ENCODE results near the gene WNT3A. TPM values are rescaled to one million over a fixed set of nuclear protein-coding genes. Genes with fewer than 3 reads are reported as not detected.

Gene WNT3A
- total RNA-seq, 1 experiment from 2014 or later, result not detected

DNA sequence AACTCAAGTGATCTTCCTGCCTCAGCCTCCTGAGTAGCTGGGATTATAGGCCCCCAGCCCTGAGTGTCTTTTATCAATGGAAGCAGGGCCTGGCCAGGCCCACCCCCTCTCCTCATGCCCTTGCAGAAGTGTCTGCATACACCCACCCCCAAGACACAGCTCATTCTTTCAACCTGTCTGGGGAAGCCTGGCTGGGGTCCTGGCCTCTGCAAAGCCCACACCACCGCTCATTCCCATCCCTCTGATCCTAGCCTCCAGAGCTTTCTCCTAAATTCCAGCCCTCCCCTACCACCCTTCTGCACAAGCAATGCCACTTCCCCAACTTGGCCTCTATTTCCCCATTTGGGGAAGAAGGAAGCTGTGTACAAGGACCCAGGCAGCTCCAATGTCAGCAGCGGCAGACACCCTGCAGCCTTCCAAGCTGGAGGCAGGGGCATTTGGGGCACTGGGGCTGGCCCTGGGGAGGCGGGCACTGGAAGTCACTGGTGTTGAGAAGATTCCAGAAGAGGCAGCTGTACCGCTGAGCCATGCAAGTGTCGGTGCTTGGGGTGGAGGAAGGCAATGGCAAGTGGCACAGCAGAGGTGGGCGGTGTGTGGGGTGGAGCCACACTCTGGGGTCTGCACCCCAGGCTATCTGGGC is 42.0 kb downstream of the WNT3A start:
- DNase-seq (ENCODE audit: low read depth), result no peak

DNA sequence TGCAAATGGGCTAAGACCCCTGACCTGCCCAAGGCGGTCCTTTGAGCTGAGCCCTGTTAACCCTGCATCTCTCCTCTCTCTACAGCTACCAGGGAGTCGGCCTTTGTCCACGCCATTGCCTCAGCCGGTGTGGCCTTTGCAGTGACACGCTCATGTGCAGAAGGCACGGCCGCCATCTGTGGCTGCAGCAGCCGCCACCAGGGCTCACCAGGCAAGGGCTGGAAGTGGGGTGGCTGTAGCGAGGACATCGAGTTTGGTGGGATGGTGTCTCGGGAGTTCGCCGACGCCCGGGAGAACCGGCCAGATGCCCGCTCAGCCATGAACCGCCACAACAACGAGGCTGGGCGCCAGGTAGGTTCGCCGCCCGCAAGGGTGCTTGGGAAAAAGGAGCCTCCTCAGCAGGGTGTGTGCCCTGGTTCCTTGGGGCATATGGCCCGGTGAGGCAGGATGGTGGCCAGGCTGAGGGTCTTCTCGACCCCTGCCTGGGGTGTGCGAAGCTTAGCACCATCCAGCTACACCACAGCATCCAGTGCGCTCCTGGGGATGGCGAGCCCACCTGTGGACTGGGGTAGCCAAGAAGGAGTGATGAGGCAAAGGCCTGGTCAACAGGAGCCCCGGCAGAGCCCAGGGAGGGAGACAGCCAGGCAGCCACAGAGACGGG is 43.9 kb downstream of the WNT3A start:
- DNase-seq (ENCODE audit: low read depth), result no peak

DNA sequence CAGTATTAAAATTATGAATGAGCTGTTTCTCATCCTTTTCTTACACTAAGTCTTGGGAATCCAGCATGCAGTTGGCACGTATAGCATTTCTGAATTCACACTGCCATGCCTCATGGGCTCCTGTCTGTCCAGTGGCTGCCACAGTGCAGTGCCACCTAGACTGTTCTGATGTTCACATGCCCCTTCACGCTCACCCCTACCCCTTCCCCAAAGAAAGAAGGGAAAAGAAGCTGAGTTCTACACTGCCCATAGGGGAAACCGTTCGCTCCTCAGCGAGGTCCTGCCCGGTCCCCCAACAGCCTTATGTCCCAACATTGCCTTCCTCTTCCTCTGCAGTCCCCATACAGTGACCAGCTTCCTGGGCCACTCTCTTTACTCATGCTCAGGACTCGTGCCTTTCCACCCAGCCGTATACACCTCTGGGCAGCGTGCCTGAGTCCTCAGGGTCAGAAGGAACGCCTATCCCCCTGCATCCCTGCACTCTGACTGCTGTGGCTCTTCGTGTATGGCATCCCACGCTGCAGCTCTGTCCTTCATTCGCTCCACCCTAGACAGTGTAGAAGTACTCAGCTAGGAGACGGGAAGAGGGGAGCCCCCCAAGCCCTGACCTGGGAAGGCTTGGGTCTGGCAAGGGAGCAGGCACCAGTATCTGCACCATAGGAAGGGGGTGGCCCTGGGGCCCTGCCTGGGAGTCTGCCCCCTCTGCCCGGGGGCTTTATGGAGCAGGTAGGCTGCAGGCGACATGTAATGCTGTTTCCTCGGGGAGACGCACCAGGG is 51.6 kb downstream of the WNT3A start:
- DNase-seq (ENCODE audit: low read depth), result no peak

DNA sequence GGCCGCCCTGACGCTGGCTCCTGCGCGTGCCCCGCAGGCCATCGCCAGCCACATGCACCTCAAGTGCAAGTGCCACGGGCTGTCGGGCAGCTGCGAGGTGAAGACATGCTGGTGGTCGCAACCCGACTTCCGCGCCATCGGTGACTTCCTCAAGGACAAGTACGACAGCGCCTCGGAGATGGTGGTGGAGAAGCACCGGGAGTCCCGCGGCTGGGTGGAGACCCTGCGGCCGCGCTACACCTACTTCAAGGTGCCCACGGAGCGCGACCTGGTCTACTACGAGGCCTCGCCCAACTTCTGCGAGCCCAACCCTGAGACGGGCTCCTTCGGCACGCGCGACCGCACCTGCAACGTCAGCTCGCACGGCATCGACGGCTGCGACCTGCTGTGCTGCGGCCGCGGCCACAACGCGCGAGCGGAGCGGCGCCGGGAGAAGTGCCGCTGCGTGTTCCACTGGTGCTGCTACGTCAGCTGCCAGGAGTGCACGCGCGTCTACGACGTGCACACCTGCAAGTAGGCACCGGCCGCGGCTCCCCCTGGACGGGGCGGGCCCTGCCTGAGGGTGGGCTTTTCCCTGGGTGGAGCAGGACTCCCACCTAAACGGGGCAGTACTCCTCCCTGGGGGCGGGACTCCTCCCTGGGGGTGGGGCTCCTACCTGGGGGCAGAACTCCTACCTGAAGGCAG is 52.3 kb downstream of the WNT3A start:
- DNase-seq (ENCODE audit: low read depth), result no peak

DNA sequence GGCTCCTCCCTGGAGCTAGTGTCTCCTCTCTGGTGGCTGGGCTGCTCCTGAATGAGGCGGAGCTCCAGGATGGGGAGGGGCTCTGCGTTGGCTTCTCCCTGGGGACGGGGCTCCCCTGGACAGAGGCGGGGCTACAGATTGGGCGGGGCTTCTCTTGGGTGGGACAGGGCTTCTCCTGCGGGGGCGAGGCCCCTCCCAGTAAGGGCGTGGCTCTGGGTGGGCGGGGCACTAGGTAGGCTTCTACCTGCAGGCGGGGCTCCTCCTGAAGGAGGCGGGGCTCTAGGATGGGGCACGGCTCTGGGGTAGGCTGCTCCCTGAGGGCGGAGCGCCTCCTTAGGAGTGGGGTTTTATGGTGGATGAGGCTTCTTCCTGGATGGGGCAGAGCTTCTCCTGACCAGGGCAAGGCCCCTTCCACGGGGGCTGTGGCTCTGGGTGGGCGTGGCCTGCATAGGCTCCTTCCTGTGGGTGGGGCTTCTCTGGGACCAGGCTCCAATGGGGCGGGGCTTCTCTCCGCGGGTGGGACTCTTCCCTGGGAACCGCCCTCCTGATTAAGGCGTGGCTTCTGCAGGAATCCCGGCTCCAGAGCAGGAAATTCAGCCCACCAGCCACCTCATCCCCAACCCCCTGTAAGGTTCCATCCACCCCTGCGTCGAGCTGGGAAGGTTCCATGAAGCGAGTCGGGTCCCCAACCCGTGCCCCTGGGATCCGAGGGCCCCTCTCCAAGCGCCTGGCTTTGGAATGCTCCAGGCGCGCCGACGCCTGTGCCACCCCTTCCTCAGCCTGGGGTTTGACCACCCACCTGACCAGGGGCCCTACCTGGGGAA is 53.0 kb downstream of the WNT3A start:
- DNase-seq (ENCODE audit: low read depth), result no peak

DNA sequence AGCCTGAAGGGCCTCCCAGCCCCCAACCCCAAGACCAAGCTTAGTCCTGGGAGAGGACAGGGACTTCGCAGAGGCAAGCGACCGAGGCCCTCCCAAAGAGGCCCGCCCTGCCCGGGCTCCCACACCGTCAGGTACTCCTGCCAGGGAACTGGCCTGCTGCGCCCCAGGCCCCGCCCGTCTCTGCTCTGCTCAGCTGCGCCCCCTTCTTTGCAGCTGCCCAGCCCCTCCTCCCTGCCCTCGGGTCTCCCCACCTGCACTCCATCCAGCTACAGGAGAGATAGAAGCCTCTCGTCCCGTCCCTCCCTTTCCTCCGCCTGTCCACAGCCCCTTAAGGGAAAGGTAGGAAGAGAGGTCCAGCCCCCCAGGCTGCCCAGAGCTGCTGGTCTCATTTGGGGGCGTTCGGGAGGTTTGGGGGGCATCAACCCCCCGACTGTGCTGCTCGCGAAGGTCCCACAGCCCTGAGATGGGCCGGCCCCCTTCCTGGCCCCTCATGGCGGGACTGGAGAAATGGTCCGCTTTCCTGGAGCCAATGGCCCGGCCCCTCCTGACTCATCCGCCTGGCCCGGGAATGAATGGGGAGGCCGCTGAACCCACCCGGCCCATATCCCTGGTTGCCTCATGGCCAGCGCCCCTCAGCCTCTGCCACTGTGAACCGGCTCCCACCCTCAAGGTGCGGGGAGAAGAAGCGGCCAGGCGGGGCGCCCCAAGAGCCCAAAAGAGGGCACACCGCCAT is 53.8 kb downstream of the WNT3A start:
- no peak for DNase-seq (ENCODE audit: low read depth)

DNA sequence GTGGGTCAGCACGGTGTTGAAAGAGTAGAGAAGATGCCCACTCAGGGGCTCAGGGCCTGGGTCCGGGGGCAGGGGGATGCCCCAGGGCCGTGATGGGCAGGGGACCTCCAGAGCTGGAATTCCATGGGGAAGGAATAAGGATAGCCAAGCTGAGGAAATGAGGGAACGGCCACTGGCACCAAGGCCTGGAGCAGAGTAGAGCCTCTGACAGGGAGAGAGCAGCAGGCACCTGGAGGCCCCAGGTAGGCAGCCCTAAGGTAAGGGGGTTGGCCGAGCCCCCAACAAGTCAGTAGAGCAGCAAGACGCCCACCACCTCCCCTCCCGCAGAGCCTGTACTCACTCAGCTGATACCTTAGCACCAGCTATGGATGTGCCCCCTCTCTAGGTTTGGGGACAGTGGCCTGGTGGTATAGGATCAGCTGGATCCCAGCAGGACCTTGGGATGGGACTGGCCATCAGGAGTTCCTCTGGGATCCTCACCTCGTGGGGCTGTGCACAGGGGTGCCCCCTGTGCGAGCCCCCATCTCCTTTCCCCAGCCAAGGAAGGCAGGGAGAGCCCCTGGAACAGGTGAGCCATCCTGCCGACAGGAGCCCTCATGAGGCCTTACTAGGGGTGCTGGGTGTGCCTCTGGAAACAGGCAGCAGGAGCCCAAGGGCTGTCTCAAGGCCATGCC is 54.8 kb downstream of the WNT3A start:
- no peak for DNase-seq (ENCODE audit: low read depth)

DNA sequence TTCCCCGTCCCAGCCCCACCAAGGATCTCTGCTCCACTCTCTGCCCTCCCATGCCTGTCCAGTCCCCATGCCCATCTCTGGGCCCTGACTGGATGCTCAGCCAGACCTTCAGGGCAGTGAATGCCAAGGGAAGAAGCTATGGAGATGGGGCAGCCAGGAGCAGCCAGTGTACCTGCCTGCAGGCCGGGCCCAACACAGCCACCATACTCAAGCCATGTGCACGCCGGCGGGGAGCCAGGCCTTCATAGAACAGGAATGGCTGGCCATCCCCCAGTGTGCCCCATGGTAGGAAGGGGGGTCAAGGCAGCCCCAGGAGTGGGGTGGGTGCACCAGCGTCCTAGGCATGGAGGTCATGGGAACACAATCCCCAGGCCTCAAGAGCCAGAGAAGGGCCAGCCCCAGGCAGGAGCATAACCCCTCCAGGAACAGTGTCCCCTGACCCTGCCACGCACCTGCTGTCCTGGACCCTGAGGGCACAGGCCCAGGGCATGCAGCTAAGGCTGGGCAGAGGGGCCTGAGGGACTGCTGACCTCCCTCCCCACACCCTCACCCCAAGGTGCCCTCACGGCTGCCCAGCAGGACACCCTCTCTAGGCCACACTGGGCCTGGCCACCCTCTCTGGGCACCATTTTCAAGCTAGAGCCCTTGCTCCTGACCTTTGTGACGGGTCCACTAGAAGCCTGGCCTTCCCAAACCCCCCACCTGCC is 55.4 kb downstream of the WNT3A start:
- no peak for DNase-seq (ENCODE audit: low read depth)

DNA sequence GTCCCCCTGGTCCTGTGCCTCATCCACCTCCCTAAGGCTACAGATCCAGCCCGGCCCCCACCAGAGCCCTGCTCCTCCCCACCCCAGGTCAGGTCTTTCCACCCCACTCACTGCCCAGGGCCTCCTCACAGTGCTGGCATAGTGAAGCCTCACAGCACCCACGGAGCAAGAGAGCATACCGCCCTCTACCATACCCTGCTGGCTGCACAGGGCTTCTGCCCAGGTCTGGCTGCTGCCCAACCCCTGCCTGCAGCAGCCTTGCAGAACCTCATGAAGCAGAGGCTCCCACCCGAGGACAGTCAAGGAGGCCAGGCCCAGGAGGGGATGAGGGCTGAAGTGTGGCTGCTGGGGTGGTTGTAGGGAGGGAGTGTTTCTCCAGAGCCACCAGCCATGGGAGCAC is 56.0 kb downstream of the WNT3A start:
- no peak for DNase-seq (ENCODE audit: low read depth)

DNA sequence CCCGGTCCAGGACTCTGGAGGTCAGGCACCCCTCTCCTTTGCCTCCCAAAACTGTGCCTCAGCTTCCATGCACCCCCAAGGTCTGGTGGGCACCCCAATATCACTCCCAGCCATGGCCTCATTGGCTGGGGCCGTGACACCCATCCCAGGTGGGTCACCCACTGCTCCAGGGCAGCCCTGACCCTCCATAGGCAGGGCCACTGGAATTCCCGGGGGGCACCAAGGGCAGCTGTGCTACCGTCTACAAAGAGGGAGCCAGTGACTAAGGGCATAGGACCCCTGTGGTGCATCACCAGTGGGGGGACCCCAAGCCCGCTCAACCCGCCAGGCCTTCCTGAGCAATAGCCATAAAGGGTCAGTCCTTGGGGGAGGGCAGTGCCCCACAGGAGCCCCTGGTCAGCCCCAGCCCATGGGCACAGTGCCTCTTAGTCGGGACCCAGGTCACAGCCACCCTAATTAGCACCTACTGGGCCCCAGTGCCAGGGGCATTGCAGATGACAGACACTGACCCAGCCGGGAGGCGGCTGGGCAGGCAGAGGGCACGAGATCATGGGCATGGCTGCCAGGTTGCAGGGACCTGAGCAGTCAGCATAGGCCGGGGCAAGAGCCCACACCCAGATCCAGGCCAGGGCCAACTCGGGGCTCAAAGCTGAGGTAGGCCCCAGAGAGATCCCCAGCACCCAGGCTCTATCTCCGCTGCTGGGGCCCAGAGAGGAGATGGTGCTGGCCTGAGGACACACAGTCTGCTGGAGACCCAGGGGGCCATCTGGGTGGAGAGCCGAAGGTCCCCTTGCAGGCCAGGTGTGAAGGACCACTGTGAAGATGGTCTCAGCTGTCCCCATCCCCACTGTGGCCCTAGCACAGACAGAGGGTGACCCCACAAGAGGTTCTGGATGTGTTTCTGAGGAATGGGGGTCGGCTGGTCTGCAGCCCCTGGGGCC is 56.7 kb downstream of the WNT3A start:
- no peak for DNase-seq (ENCODE audit: low read depth)

DNA sequence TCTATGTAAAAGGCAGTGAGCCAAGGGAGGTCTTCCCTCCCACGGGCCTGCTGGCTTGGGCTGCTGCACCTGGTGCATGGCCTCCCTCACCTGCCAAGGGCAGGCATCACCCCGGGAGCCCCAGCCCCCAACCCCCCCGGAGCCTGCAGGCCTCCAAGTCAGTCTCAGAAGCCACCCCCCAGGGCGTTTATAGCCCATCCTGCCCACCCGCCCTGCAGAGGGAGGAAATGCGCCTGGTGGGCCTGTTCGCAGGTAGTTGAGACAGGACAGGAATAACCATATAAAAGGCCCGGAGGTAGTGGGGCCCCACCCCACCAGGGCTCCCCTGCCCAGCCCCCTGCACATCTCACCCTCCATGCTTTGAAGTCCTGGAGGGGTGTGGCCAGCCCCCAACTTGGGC is 57.5 kb downstream of the WNT3A start:
- no peak for DNase-seq (ENCODE audit: low read depth)

DNA sequence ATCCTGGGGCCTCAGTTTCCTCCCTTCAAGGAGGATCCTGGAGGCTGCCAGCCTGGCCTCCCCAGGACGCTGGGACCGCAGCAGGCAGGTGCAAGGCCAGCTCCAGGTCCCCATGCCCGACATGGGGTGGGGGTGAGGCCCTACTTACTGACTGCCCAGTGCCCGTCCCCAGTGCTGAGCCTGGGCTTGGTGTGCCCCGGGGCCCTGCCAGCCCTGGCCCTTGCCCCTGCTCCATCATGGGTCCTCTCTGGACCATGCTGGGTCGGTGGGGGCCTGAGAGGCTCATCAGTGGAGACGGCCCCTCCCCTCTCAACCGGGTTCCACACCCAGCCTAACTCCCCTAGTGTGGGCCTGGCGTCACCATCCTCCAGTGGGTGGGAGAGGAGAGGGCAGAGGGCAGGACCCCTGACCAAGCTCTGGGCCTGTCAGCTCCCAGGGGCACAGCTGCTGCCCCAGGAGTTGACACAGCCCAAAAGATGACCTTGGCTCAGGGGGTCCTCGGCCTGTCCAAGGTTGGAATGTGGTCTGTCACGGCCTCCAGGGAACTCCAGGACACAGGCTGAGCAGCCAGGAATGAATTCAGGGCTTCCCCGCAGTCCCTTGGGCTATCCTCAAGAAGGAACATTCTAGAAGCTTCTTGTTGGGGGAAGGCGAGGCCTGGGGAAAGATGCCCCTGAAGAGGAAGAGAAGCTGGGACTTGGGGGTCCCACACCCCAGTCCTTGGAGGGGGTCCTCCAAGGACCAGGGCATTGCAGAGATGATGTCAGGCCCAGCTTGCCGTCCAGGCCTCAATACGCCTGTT is 58.1 kb downstream of the WNT3A start:
- no peak for DNase-seq (ENCODE audit: low read depth)

DNA sequence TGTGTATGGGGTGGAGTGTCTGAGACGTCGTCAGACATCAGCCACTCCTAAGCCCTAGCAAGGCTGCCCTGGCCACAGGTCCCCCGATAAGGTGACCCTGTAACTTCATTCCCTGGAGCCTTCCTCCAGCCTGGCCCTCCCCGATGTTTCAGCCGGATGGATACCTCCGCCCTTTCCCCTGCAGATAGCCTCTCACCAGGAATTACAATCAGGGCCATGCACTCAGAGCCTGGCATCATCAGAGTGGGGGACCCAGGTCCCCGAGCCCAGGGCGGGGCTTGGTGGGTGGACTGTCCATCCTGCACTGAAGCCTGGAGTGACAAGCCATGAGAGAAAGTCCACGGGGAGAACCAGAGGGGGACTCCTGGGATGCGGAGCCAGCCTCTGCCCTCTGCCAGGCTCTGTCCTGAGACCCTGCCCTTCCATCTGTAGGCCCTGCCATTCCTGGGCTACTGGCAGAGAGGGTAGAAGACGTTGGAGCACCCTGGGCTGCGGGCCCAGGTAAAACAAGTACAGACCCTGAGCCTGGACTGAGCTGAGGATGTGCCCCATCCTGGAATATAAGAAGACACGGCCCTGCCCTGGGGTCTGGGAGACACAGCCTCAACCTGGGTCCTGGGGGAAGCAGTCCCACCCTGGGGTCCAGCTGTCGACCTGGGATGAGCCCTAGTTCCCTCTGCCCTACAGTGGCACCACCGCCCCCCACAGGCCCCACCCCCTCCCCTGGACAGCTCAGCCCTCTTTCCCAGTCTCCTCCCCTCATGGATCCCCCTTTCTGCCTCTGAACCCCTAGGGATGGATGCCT is 58.9 kb downstream of the WNT3A start:
- DNase-seq (ENCODE audit: low read depth), result no peak

DNA sequence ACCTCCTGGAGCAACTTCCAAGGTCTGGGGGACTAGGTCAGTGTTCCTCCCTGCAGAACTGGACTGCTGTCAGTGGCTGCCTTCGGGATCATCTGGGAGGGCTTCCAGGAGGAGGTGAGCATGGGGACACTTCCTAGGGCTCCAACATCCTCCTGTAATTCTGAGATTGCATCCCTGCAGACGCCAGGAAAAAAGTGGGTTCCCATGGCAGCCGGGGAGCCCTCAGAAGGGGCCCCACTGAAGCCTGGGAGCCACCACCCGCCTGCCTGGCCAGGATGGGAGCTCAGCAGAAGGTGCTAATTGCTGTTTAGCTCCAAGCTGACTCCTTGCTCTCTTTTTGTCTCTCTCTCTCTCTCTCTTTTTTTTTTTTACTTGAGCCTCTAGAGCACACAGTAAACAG is 59.6 kb downstream of the WNT3A start:
- no peak for DNase-seq (ENCODE audit: low read depth)

DNA sequence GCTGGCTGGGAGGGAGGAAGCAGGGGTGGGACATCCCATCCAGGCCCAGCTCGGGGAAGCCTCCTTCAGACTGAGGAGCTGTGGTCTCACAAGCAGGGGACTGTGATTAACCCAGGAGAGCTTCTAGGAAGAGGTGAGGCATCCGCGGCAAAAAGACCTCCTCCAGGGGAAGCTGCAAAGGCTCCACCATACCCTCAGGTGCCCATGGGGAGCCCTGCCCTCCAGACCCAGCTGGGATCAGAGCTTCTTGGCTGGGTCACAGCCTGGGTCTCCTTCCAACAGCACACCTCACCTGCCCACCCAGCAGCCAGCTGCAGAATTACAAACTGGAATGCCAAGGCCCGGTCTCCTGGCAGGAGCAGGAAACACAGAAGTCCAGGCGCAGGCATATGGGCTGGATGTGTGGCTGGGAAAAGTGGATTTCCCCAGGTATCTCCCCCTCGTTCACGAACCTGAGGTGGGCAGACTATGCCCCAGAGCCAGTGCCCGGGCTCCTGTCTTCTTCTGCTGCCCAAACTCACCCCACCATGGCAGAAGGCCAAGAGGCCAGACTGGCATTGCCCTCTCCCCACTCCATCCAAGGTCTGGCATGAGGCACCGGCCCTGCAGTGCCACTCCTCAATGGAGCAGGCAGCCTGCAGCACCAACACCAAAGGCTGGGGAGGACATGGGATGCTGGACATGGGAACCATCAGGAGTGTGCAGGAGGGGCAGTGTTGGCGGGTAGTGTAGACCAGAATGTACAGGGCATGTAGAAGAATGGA is 60.3 kb downstream of the WNT3A start:
- DNase-seq (ENCODE audit: low read depth), result no peak

DNA sequence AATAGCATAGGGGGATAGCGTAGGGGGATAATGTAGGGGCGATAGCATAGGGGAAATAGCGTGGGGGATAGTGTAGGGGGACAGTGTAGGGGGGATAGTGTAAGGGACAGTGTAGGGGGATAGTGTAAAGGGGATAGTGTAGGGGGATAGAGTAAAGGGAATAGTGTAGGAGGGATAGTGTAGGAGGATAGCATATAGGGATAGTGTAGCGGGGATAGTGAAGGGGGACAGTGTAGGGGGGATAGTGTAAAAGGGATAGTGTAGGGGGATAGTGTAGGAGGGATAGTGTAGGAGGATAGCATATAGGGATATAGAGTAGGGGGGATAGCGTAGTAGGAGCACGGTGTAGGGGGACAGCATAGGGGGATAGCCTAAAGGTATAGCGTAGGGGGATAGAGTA is 61.6 kb downstream of the WNT3A start:
- DNase-seq (ENCODE audit: low read depth), result no peak
